ENCODE data around the gene UGT1A3.

UGT1A3 gene

GRCh38 chr2:233761040-233761769, 32.4 kb downstream of the UGT1A3 start:
- no peak for DNase-seq

GRCh38 chr2:233764264-233764663, 35.4 kb downstream of the UGT1A3 start:
- no peak for DNase-seq

GRCh38 chr2:233764761-233765160, 35.9 kb downstream of the UGT1A3 start:
- no peak for DNase-seq

- no peak for DNase-seq
Observed at GRCh38 chr2:233766416-233766815, 37.6 kb downstream of the UGT1A3 start.

GRCh38 chr2:233768076-233768475, 39.2 kb downstream of the UGT1A3 start:
- no peak for DNase-seq

- DNase-seq = no peak
Observed at GRCh38 chr2:233769260-233769659, 40.4 kb downstream of the UGT1A3 start.

GRCh38 chr2:233772153-233772552, 43.3 kb downstream of the UGT1A3 start:
- DNase-seq = no peak

GRCh38 chr2:233772583-233772982, 43.7 kb downstream of the UGT1A3 start:
- DNase-seq = no peak

- DNase-seq = no peak
Observed at GRCh38 chr2:233773854-233774253, 45.0 kb downstream of the UGT1A3 start.

GRCh38 chr2:233775414-233775813, 46.6 kb downstream of the UGT1A3 start:
- DNase-seq = no peak

- no peak for DNase-seq
Observed at GRCh38 chr2:233778030-233778429, 49.2 kb downstream of the UGT1A3 start, which contains the start of gene MROH2A. TSS of gene MROH2A (plus strand) at chr2:233778330. CDS start at chr2:233779359, 1,029 bp downstream.

- no peak for DNase-seq
Observed at GRCh38 chr2:233779722-233780121, 50.9 kb downstream of the UGT1A3 start.

- no peak for DNase-seq
Observed at GRCh38 chr2:233780771-233781170, 51.9 kb downstream of the UGT1A3 start.

GRCh38 chr2:233789554-233789953, 60.7 kb downstream of the UGT1A3 start:
- DNase-seq = no peak

- DNase-seq = peak; percentile 37
Observed at GRCh38 chr2:233791151-233791882, 62.5 kb downstream of the UGT1A3 start.

- no peak for DNase-seq
Observed at GRCh38 chr2:233791883-233792329, 63.1 kb downstream of the UGT1A3 start.

GRCh38 chr2:233792720-233793119, 63.9 kb downstream of the UGT1A3 start:
- DNase-seq = peak; percentile 34

GRCh38 chr2:233793465-233794127, 64.8 kb downstream of the UGT1A3 start:
- DNase-seq = peak; percentile 29

GRCh38 chr2:233794128-233794658, 65.4 kb downstream of the UGT1A3 start:
- DNase-seq = peak; percentile 35

GRCh38 chr2:233795735-233796171, 66.9 kb downstream of the UGT1A3 start:
- peak; percentile 45 for DNase-seq

GRCh38 chr2:233796254-233796653, 67.4 kb downstream of the UGT1A3 start:
- DNase-seq = no peak

GRCh38 chr2:233798335-233799086, 69.7 kb downstream of the UGT1A3 start:
- DNase-seq = peak; percentile 40
